Ishikawa (cell line): ENCODE results near the gene USP8.

Source experiments
- CEBPB ChIP-seq: IDR thresholded peaks from 2 replicates; pipeline ENCODE4 v1.6.1; 2012
- CREB1 ChIP-seq: IDR thresholded peaks from 2 replicates; pipeline ENCODE4 v1.6.1; 2012; ENCODE audit warnings: low read depth
- EGR1 ChIP-seq: IDR thresholded peaks from 2 replicates; pipeline ENCODE4 v1.6.1; 2012
- EP300 ChIP-seq: IDR thresholded peaks from 2 replicates; pipeline ENCODE4 v1.6.1; 2012; ENCODE audit warnings: borderline replicate concordance
- FOXM1 ChIP-seq: IDR thresholded peaks from 2 replicates; pipeline ENCODE4 v1.6.1; 2012; ENCODE audit warnings: low read depth, borderline replicate concordance
- MAX ChIP-seq: IDR thresholded peaks from 2 replicates; pipeline ENCODE4 v1.6.1; 2012
- NFIC ChIP-seq: IDR thresholded peaks from 2 replicates; pipeline ENCODE4 v1.6.1; 2012
- RAD21 ChIP-seq: IDR thresholded peaks from 2 replicates; pipeline ENCODE4 v1.6.1; 2012; ENCODE audit warnings: low read depth
- TAF1 ChIP-seq: IDR thresholded peaks from 2 replicates; pipeline ENCODE4 v1.6.1; 2012; ENCODE audit warnings: low read depth, mild to moderate bottlenecking
- TCF12 ChIP-seq: IDR thresholded peaks from 2 replicates; pipeline ENCODE4 v1.6.1; 2012; ENCODE audit warnings: low read depth
- TEAD4 ChIP-seq: IDR thresholded peaks from 2 replicates; pipeline ENCODE4 v1.6.1; 2012
- YY1 ChIP-seq: IDR thresholded peaks from 2 replicates; pipeline ENCODE4 v1.6.1; 2012; ENCODE audit warnings: low read depth
- ZBTB7A ChIP-seq: IDR thresholded peaks from 2 replicates; pipeline ENCODE4 v1.6.1; 2012; ENCODE audit warnings: low read depth
- TF ChIP-seq, protein P1 (sequence below): IDR thresholded peaks from 2 replicates; pipeline ENCODE4 v1.6.1; 2012
- TF ChIP-seq, protein P2 (sequence below): IDR thresholded peaks from 2 replicates; pipeline ENCODE4 v1.6.1; 2012; ENCODE audit warnings: low read depth, mild to moderate bottlenecking

Gene USP8

GRCh38 chr15:50513001-50513400 is 88.8 kb downstream of the USP8 start:
- TF ChIP-seq RAD21 (no peak), FOXM1 (no peak), EP300 (no peak), TAF1 (no peak), TEAD4 (no peak), TCF12 (no peak), CEBPB (no peak), YY1 (no peak), EGR1 (no peak), NFIC (no peak), ZBTB7A (no peak), MAX (no peak), CREB1 (no peak)
- TF ChIP-seq, protein P1, sequence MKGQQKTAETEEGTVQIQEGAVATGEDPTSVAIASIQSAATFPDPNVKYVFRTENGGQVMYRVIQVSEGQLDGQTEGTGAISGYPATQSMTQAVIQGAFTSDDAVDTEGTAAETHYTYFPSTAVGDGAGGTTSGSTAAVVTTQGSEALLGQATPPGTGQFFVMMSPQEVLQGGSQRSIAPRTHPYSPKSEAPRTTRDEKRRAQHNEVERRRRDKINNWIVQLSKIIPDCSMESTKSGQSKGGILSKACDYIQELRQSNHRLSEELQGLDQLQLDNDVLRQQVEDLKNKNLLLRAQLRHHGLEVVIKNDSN: no peak
- TF ChIP-seq, protein P2, sequence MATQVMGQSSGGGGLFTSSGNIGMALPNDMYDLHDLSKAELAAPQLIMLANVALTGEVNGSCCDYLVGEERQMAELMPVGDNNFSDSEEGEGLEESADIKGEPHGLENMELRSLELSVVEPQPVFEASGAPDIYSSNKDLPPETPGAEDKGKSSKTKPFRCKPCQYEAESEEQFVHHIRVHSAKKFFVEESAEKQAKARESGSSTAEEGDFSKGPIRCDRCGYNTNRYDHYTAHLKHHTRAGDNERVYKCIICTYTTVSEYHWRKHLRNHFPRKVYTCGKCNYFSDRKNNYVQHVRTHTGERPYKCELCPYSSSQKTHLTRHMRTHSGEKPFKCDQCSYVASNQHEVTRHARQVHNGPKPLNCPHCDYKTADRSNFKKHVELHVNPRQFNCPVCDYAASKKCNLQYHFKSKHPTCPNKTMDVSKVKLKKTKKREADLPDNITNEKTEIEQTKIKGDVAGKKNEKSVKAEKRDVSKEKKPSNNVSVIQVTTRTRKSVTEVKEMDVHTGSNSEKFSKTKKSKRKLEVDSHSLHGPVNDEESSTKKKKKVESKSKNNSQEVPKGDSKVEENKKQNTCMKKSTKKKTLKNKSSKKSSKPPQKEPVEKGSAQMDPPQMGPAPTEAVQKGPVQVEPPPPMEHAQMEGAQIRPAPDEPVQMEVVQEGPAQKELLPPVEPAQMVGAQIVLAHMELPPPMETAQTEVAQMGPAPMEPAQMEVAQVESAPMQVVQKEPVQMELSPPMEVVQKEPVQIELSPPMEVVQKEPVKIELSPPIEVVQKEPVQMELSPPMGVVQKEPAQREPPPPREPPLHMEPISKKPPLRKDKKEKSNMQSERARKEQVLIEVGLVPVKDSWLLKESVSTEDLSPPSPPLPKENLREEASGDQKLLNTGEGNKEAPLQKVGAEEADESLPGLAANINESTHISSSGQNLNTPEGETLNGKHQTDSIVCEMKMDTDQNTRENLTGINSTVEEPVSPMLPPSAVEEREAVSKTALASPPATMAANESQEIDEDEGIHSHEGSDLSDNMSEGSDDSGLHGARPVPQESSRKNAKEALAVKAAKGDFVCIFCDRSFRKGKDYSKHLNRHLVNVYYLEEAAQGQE: no peak

GRCh38 chr15:50519740-50520425 is 95.7 kb downstream of the USP8 start:
- no peak for TF ChIP-seq FOXM1
- no peak for TF ChIP-seq TCF12
- TF ChIP-seq, protein P2: no peak
- no peak for TF ChIP-seq CEBPB
- no peak for TF ChIP-seq ZBTB7A
- no peak for TF ChIP-seq CREB1

DNA sequence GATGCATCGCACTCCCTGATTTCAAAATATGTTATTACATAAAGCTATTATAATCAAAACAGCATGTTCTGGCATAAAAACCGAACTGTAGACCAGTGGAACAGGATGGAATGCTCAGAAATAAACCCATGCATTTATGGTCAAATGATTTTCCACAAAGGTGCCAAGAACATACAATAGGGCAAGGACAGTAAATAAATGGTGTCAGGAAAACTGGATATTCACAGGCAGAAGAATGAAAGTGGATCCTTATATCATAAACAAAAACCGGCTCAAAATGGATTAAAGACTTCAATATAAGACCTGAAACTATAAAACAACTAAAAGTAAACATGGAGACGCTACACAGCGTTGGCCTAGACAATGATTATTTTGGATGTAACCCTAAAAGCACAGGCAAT is 99.6 kb downstream of the USP8 start:
- TF ChIP-seq, protein P2: no peak
- no peak for TF ChIP-seq NFIC

DNA sequence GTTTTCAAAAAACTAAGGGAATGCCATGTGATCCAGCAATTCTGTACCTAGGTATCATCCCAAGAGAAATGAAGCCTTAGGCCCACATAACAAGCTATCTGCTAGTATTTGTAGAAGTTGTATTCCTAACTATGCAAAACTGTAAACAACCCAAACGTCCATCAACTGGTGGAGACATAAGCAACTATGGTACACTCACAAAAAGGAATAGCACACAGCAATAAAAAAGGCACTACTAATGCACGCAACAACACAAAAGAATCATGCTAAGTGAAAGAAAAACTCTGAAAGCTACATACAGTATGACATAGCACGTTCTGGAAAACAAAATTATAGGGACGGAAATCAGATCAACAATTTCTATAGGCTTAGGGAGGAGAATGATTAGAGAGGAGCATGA is 107.0 kb downstream of the USP8 start:
- no peak for TF ChIP-seq RAD21
- TF ChIP-seq MAX: no peak
- no peak for TF ChIP-seq TCF12
- TF ChIP-seq TAF1: no peak
- TF ChIP-seq EP300: no peak

DNA sequence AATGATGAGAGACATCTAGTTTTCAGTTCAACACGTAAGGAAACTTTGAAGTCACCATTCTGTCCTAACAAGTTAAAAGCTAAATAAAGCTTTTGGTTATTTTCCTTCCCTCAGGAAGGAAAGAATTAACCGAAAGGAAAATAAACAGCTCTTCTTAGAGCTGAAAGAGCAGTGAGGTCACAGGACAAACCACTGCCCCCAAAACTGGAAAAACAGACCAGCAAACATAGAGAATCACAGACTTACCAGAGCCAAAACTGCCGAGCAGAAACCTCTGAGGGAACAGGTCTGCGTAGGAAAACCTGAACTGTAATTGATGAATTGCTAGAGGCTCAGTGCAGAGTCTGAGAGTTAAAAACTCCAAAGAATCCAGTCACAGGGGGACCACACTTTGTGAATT is 107.6 kb downstream of the USP8 start:
- TF ChIP-seq FOXM1: no peak

DNA sequence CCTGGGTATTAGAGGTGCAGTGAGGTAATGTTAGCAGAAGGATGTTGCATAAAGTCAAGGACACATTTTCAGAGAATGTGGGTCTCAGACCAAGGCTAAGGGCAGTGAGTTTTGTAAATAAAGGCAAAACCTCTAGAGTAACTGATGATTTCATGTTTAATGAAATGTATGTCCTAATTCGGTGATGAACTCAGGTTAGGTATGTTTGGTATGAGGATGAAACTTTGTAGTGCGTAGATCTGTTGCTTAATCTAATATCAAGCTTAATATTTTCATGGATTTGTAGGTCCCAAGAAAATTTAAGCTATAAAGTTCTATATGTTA is 118.6 kb downstream of the USP8 start:
- TF ChIP-seq FOXM1 (no peak), NFIC (no peak), TAF1 (no peak), MAX (no peak), EGR1 (no peak), YY1 (no peak), CEBPB (no peak), ZBTB7A (no peak), TEAD4 (no peak), EP300 (no peak), CREB1 (no peak), RAD21 (no peak)
- TF ChIP-seq, protein P2: no peak
- TF ChIP-seq, protein P1: no peak
